LNCAP (cell line): ENCODE measurements around the gene SLC13A3.

Experiments used
- TF ChIP-seq, protein P1 (sequence below): fragments of 450-650 bp; IDR thresholded peaks from 2 replicates; pipeline ENCODE4 v1.5.1; 2017; ENCODE audit warnings: mild to moderate bottlenecking

The SLC13A3 gene

DNA sequence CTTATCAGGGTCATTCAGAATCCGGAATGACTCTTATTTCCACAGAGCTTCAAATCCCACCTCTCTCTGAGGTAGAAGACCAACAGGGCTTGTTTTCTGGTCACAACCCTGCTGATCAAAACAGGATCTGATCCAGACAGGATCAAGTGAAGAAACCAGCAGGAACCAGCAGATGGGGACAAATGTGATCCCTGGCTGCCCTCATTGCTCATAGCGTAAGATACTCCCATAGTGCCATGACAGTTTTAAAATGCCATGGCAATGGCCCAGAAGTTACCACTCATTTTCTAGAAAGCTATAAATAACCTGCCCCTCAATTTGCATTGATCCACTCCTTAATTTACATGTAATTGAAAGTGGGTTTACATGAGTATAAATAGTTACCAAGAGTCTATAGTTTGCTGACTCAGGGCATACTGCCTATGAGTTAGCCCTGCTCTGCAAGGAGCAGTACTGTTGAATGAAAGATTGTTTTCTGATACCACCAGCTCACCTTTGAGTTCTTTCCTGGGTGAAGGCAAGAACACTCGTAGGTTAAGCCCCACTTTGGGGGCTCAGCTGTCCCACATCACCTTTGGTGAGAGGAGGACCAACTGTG is 131.7 kb downstream of the SLC13A3 start:
- TF ChIP-seq, protein P1, sequence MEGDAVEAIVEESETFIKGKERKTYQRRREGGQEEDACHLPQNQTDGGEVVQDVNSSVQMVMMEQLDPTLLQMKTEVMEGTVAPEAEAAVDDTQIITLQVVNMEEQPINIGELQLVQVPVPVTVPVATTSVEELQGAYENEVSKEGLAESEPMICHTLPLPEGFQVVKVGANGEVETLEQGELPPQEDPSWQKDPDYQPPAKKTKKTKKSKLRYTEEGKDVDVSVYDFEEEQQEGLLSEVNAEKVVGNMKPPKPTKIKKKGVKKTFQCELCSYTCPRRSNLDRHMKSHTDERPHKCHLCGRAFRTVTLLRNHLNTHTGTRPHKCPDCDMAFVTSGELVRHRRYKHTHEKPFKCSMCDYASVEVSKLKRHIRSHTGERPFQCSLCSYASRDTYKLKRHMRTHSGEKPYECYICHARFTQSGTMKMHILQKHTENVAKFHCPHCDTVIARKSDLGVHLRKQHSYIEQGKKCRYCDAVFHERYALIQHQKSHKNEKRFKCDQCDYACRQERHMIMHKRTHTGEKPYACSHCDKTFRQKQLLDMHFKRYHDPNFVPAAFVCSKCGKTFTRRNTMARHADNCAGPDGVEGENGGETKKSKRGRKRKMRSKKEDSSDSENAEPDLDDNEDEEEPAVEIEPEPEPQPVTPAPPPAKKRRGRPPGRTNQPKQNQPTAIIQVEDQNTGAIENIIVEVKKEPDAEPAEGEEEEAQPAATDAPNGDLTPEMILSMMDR = no peak

DNA sequence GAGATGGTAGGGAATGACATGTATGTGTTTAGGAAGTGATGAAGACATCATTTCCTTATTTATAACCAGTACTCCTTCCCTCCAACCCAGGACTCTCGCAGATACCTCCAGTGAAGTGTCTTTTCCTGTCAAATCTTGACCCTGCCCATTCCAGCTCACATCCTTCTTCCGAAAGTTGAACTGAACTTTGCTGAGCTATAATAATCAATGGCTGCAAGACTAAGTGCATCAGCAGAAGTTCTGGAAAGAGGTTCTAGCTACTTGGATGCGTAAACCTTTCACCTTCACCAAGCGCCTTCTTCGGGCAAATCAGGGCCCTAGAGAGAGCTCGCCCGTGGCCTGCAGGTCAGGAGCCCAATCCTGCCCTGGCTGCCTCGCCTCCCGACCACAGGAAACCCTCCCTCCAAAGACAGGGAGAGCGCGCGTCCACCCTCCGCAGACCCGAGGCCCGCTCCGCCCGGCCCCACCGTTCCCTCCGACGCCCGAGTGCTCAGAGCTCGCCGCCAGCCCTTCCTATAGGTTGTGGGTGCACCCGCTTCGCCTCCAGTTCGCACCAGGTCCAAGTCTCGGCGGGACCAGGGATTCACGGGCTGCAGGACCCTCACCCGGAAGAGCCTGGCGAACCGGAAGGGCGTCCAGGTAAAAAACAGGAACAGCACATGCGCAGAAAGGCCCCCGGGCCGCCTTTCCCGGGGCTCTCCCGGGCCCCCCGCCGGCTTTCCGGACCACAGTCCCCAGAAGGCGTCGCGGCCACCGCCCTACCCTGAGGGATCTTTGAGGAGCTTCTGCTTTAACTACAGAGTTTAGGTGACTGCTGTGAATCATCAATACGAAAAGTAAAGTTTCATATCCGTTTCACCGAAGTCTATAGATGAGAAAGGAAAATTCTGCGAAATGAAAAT is 138.1 kb downstream of the SLC13A3 start, which contains the start of gene ZNF334:
Gene ZNF334 (minus strand): TSS at position 617 of the 902 bp plus-strand sequence. CDS start 1,457 bp downstream, outside the sequence.
- TF ChIP-seq, protein P1 = no peak

DNA sequence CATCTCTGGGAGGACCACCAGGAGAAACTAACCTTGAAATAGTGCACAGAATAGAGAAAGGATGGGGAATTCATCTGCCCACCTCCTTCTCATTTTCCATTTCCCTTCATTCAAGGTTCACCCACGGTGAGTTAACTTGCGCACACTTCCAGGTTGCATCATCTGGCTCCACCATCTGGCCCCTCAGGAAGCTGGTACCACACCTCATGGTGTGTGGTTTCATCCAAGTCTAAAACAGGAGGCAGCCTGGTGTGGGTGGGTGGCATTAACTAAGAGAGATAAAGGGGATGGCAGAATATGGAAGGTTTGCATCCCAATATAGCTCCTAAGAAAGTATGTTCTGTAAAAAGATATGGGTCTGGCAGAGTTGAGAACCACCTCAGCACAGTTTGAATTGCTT is 141.7 kb downstream of the SLC13A3 start:
- TF ChIP-seq, protein P1 = no peak
